GM21360 (cell line): Measurements from ENCODE around the gene TUBB4A.
"Not testable (repeated sequence)": the region's sequence is repeated elsewhere in the genome, so short reads cannot be mapped to it uniquely, and the experiment has no call there.

Experiments used
- ATAC-seq: cut with Tn5 transposase; IDR thresholded peaks from one replicate; pipeline ENCODE4 v1.9.1; 2021; ENCODE audit warnings: mild to moderate bottlenecking, moderate library complexity; ENCODE audit not compliant: unreplicated experiment

Gene TUBB4A

GRCh38 chr19:6527893-6528543 is 25.9 kb upstream of the TUBB4A start:
- ATAC-seq, result peak; percentile 40

DNA sequence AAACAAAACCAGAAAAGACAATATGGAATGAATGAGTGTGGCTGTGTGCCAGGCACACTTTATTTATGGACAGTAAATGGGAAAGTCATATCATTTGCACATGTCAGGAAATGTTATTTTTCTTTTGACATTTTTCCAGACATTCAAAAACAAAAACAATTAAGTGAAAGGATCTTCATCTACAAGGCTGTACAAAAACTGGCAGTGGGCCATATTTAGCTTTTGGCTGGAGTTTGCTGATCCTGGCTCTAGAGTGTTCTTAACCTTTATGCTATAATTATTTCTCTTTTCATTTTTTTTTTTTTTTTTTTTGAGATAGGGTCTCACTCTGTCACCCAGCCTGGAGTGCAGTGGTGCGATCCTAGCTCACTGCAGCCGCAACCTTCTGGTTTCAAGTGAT is 22.2 kb upstream of the TUBB4A start:
- ATAC-seq, result no peak

- ATAC-seq, result no peak
Measured at GRCh38 chr19:6522712-6523111, 20.6 kb upstream of the TUBB4A start.

- ATAC-seq, result peak; percentile 41
Measured at GRCh38 chr19:6521718-6522646, 19.9 kb upstream of the TUBB4A start.

GRCh38 chr19:6519289-6519688 is 17.2 kb upstream of the TUBB4A start:
- no peak for ATAC-seq

- no peak for ATAC-seq
Measured at GRCh38 chr19:6518145-6518911, 16.2 kb upstream of the TUBB4A start.

- peak; percentile 35 for ATAC-seq
Measured at GRCh38 chr19:6516659-6517291, 14.7 kb upstream of the TUBB4A start.

GRCh38 chr19:6516018-6516658 is 14.0 kb upstream of the TUBB4A start:
- peak; percentile 20 for ATAC-seq

DNA sequence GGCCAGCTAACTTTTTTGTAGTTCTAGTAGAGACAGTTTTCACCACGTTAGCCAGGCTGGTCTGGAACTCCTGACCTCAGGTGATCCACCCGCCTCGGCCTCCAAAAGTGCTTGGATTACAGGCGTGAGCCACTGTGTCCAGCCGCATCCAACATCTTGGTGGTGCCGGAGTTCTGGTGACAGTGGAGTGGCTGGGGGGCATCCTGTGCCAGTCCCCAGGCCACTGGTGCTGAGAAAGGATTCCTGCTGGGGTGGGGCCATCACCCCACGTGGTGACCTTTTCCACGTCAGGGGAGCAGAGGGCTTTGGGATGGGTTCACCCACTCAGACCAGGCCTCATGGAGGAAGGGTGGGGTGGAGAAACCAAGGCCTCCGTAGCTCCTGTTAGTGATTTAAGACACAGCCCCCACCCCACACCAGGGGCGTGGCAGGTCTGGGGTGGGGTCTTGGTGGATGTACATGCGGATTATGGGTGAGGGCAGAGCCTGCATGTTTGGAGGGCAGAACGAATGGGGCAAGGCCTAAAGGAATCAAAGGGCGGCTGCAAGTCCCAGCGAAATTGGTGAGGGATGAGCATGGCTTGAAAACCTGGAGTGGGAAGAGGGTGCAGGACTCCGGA is 12.9 kb upstream of the TUBB4A start:
- no peak for ATAC-seq

DNA sequence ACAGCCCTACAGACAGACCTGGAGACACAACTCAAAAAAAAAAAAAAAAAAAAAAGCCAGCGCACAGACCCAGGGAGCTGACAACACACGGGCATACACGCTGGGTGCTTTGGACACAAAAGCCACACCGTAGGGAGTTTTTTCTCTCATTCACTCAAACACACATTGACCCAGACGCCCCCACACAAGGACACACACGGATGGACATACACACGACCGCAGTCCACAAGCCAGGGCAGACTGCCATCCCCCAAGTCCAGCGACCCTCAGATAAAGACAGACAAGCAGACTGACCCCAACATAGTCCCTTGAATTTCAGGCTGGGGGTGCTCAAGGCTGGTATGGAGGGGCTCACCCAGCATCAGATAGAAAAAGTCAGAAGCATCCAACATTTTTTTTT is 12.0 kb upstream of the TUBB4A start:
- ATAC-seq, result no peak

- ATAC-seq, result no peak
Measured at GRCh38 chr19:6510618-6511017, 8.5 kb upstream of the TUBB4A start.

GRCh38 chr19:6509118-6509971 is 7.2 kb upstream of the TUBB4A start:
- no peak for ATAC-seq

DNA sequence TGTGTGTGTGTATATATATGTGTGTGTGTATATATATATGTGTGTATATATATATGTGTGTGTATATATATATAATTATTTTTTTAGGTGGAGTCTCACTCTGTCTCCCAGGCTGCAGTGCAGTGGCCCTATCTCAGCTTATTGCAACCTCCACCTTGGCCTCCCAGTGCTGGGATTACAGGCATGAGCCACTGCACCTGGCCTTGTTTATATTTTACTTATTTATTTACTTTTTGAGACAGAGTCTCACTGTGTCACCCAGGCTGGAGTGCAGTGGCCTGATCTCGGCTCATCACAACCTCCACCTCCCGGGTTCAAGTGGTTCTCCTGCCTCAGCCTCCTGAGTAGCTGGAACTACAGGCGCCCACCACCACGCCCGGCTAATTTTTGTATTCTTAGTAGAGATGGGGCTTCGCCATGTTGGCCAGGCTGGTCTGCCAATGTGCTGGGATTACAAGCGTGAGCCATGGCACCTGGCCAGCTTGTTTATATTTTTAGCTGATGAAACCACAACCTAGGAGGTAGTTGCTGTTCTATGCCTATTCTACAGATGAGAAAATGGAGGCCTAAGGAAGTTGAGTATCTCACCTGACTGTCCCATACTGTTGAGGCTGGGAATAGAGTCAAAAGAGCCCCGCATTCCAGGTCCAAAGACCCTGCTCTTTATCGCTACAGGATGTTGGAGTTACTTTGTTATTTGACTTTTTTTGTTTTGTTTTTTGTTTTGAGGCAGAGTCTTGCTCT is 6.1 kb upstream of the TUBB4A start:
- ATAC-seq, result not testable (repeated sequence)

DNA sequence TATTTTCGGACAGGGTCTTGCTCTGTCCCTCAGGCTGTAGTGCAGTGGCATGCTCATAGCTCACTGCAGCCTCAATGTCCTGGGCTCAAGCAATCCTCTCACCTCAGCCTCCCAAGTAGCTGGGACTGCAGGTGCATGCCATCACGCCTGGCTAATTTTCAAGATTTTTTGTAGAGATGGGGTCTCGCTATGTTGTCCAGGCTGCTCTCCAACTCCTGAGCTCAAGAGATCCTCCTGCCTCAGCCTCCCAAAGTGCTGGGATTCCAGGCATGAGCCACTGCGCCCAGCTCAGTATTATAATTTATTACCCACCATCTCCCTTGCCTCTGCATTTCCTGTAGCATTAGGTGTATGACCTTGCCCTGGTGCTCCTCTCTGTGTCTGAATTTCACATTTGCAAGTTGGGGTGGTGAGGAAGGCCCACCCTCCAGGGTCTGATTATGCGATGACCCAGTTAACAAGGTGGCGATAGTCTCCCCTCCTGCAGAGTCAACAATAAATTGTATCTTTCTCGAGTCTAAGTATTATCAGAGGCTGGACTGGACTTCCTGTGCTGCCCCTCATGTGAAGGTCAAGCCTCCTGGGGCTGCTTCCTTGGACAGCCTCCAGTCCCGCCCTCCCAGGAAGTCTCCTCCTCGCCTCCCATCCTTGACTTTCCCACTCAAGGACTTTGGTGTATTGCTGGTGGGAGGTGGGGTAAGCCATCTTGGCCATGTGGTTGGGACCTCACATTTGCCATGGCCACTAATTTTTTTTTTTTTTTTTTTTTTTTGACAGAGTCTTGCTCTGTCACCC is 1.5 kb upstream of the TUBB4A start:
- no peak for ATAC-seq

DNA sequence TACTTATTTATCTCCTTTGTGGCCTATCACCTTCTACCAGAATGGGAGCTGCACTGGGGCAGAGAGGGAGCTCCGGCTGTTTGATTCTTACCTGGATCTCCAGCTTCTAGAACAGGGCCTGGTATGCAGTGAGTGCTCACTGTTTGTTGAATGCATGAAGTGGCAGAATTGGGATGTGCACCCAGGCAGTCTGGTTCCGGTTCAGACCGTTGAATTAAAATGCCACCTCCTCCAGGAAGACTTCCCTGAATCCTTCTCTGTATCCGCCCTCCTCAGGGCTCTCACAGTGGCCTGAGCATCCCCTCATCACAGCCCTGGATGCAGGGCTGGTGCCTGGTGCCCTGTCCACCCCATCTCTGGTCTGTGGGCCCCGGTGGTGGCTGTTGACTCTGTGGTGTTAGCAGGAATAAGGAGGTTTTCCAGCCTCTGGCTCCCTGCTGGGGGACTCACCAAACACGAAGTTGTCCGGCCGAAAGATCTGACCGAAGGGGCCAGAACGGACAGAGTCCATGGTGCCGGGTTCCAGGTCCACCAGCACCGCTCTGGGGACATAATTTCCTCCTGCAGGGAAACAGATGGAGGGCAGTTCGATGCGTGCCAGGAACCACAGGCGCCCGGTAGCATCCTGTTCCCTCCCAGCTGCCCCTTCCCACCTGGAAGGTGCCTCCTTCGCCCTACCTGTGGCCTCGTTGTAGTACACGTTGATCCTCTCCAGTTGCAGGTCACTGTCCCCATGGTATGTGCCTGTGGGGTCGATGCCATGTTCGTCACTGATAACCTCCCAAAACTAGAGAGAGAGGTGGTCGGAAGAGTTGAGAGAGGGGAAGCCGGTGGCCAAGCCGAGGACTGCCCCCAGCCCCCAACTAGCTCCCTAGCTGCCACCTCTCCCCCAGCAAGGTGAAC is 1.0 kb downstream of the TUBB4A start:
- no peak for ATAC-seq

GRCh38 chr19:6499052-6499790 is 2.9 kb downstream of the TUBB4A start:
- ATAC-seq, result no peak
